WTC11 (cell line): ENCODE data around the gene BOC. TPM values are rescaled to one million over a fixed set of nuclear protein-coding genes. Genes with fewer than 3 reads are reported as not detected.

Experiments used
- ATAC-seq: fragments of 200-7000 bp; cut with Tn5 transposase; 2 replicates; pipeline ENCODE4 v1.10.0; 2021; ENCODE audit warnings: mild to moderate bottlenecking, moderate library complexity
- CTCF ChIA-PET: fragments of 300-600 bp; sonication (Branson Sonifier 250); formaldehyde crosslinking; loops from one replicate; lab custom pipeline; 2021; ENCODE audit warnings: antibody characterized with exemption; lab: Charles Lee
- POLR2A ChIA-PET: fragments of 350-600 bp; sonication (Branson Sonifier 250); formaldehyde crosslinking; loops from one replicate; lab custom pipeline; 2021; ENCODE audit warnings: antibody characterized with exemption; lab: Charles Lee
- DNase-seq: peaks from one replicate; pipeline ENCODE4 v3.0.0; 2021; ENCODE audit warnings: low spot score
- H3K27ac Mint-ChIP-seq: 2 replicates; pipeline ENCODE4 v1.8.0; 2021; ENCODE audit warnings: mixed read lengths
- H3K27me3 Mint-ChIP-seq: 2 replicates; pipeline ENCODE4 v1.8.0; 2021; ENCODE audit warnings: low read depth, mild to moderate bottlenecking, moderate library complexity, mixed read lengths
- H3K36me3 Mint-ChIP-seq: 2 replicates; pipeline ENCODE4 v1.8.0; 2021; ENCODE audit warnings: mixed read lengths
- H3K4me1 Mint-ChIP-seq: 2 replicates; pipeline ENCODE4 v1.8.0; 2022; ENCODE audit warnings: mixed read lengths
- H3K4me3 Mint-ChIP-seq: 2 replicates; pipeline ENCODE4 v1.8.0; 2021; ENCODE audit warnings: mild to moderate bottlenecking, moderate library complexity, mixed read lengths
- H3K9me3 Mint-ChIP-seq: 2 replicates; pipeline ENCODE4 v1.8.0; 2021; ENCODE audit warnings: mixed read lengths
- CBFB ChIP-seq: sonication (generic); formaldehyde crosslinking; IDR thresholded peaks from 2 replicates; pipeline ENCODE4 v1.8.1; 2022; ENCODE audit warnings: mild to moderate bottlenecking, low read depth, missing genetic modification reagents
- ETV6 ChIP-seq: sonication (generic); formaldehyde crosslinking; IDR thresholded peaks from 2 replicates; pipeline ENCODE4 v1.8.1; 2022; ENCODE audit warnings: mild to moderate bottlenecking, missing genetic modification reagents
- FOXJ3 ChIP-seq: sonication (generic); formaldehyde crosslinking; IDR thresholded peaks from 2 replicates; pipeline ENCODE4 v1.9.0; 2021; ENCODE audit warnings: missing genetic modification reagents, mild to moderate bottlenecking, borderline replicate concordance
- HMGA2 ChIP-seq: fragments of 250-450 bp; sonication (Bioruptor Pico); IDR thresholded peaks from 2 replicates; pipeline ENCODE4 v1.4.0; 2021; ENCODE audit warnings: mild to moderate bottlenecking, moderate library complexity
- NFE2L1 ChIP-seq: sonication (generic); formaldehyde crosslinking; IDR thresholded peaks from 2 replicates; pipeline ENCODE4 v1.8.1; 2023; ENCODE audit warnings: missing genetic modification reagents
- NR1H2 ChIP-seq: sonication (generic); formaldehyde crosslinking; IDR thresholded peaks from 2 replicates; pipeline ENCODE4 v1.9.0; 2021; ENCODE audit warnings: mild to moderate bottlenecking, moderate library complexity, missing genetic modification reagents
- PRDM15 ChIP-seq: sonication (generic); formaldehyde crosslinking; IDR thresholded peaks from 2 replicates; pipeline ENCODE4 v1.8.0; 2022; ENCODE audit warnings: missing genetic modification reagents
- SOX15 ChIP-seq: fragments of 250-450 bp; sonication (Bioruptor Pico); IDR thresholded peaks from 2 replicates; pipeline ENCODE4 v1.9.0; 2021; ENCODE audit warnings: mild to moderate bottlenecking
- SP1 ChIP-seq: sonication (generic); formaldehyde crosslinking; conservative IDR thresholded peaks from 2 replicates; pipeline ENCODE4 v1.8.1; 2022; ENCODE audit warnings: missing genetic modification reagents
- TP53 ChIP-seq: sonication (generic); formaldehyde crosslinking; IDR thresholded peaks from 2 replicates; pipeline ENCODE4 v1.8.1; 2023; ENCODE audit warnings: mild to moderate bottlenecking, missing genetic modification reagents
- ZBTB21 ChIP-seq: sonication (generic); formaldehyde crosslinking; IDR thresholded peaks from 2 replicates; pipeline ENCODE4 v1.8.1; 2023; ENCODE audit warnings: mild to moderate bottlenecking, missing genetic modification reagents, borderline replicate concordance
- ZNF138 ChIP-seq: sonication (generic); formaldehyde crosslinking; conservative IDR thresholded peaks from 2 replicates; pipeline ENCODE4 v1.8.1; 2022; ENCODE audit warnings: mild to moderate bottlenecking, moderate library complexity, missing genetic modification reagents
- ZNF532 ChIP-seq: fragments of 250-450 bp; sonication (Bioruptor Pico); IDR thresholded peaks from 2 replicates; pipeline ENCODE4 v1.9.0; 2021; ENCODE audit warnings: mild to moderate bottlenecking, borderline replicate concordance
- ZNF671 ChIP-seq: fragments of 250-450 bp; sonication (Bioruptor Pico); IDR thresholded peaks from 2 replicates; pipeline ENCODE4 v1.8.0; 2021; ENCODE audit warnings: mild to moderate bottlenecking
- total RNA-seq: library from RNA; stranded (reverse); gene quantifications from 3 replicates; pipeline ENCODE4 v1.2.3, GENCODE V29; 2021
- TF ChIP-seq, protein P1 (sequence below): sonication (generic); formaldehyde crosslinking; IDR thresholded peaks from 2 replicates; pipeline ENCODE4 v1.8.0; 2023; ENCODE audit warnings: mild to moderate bottlenecking, missing genetic modification reagents
- TF ChIP-seq, protein P2 (sequence below): fragments of 250-450 bp; sonication (Bioruptor Pico); IDR thresholded peaks from 2 replicates; pipeline ENCODE4 v1.9.0; 2021; ENCODE audit warnings: moderate library complexity, mild to moderate bottlenecking, inconsistent platforms, borderline replicate concordance
- TF ChIP-seq, protein P3 (sequence below): sonication (generic); formaldehyde crosslinking; IDR thresholded peaks from 2 replicates; pipeline ENCODE4 v1.8.1; 2022; ENCODE audit warnings: mild to moderate bottlenecking, moderate library complexity, missing genetic modification reagents

BOC gene
- total RNA-seq, 1 experiment from 2014 or later: 8.0 TPM

DNA sequence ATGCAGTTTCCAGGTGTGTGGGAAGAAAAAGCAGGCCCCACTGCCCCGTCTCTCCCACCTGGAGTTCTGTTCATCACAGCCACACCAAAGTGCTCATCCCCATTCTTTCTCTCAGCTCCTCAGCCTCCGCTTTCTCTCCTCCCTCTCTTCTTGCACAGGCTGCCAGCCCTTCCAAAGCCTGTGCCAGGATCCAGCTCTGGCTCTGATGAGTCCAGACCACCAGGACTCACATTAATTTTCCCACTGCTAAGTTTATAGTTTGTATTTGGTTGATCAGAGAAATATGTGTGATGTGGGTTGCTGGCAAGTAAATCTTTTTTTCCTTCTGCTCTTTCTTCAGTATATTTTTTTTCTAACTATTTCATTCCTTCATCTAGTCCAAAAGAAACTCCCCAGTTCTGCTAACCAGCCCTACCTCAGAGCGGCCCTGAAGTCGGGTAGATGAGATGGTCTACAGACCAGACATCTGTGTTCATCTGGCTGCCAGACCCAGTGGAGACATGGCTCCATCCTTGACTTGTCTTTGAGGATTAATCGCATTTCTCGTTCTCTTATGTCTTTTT, 49.8 kb downstream of the BOC start:
- no peaks in the 10 kb centered on the region for H3K36me3 Mint-ChIP-seq
- H3K4me3 Mint-ChIP-seq: no peak overlapping the region
- H3K4me1 Mint-ChIP-seq: peaks cover 42% of the 10 kb centered on the region
- no peaks in the 10 kb centered on the region for H3K27me3 Mint-ChIP-seq
- POLR2A ChIA-PET: interaction anchor here (0.7 kb wide), 1 partner anchor 12 kb away, joined by 4 read pairs; no protein-coding TSS in a partner anchor
- ATAC-seq (no peak), DNase-seq (no peak)
- H3K9me3 Mint-ChIP-seq: no peaks in the 10 kb centered on the region
- TF ChIP-seq ETV6 (CRISPR knock-in tag) (no peak), NR1H2 (CRISPR knock-in tag) (no peak), ZBTB21 (CRISPR knock-in tag) (no peak), ZNF138 (CRISPR knock-in tag) (no peak), PRDM15 (CRISPR knock-in tag) (no peak), FOXJ3 (CRISPR knock-in tag) (no peak), TP53 (no peak), SOX15 (CRISPR knock-in tag) (no peak), ZNF671 (CRISPR knock-in tag) (no peak), SP1 (no peak), NFE2L1 (no peak), CBFB (CRISPR knock-in tag) (no peak), HMGA2 (no peak), ZNF532 (CRISPR knock-in tag) (no peak)
- TF ChIP-seq, protein P1, sequence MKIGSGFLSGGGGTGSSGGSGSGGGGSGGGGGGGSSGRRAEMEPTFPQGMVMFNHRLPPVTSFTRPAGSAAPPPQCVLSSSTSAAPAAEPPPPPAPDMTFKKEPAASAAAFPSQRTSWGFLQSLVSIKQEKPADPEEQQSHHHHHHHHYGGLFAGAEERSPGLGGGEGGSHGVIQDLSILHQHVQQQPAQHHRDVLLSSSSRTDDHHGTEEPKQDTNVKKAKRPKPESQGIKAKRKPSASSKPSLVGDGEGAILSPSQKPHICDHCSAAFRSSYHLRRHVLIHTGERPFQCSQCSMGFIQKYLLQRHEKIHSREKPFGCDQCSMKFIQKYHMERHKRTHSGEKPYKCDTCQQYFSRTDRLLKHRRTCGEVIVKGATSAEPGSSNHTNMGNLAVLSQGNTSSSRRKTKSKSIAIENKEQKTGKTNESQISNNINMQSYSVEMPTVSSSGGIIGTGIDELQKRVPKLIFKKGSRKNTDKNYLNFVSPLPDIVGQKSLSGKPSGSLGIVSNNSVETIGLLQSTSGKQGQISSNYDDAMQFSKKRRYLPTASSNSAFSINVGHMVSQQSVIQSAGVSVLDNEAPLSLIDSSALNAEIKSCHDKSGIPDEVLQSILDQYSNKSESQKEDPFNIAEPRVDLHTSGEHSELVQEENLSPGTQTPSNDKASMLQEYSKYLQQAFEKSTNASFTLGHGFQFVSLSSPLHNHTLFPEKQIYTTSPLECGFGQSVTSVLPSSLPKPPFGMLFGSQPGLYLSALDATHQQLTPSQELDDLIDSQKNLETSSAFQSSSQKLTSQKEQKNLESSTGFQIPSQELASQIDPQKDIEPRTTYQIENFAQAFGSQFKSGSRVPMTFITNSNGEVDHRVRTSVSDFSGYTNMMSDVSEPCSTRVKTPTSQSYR (CRISPR knock-in tag): no peak
- TF ChIP-seq, protein P2, sequence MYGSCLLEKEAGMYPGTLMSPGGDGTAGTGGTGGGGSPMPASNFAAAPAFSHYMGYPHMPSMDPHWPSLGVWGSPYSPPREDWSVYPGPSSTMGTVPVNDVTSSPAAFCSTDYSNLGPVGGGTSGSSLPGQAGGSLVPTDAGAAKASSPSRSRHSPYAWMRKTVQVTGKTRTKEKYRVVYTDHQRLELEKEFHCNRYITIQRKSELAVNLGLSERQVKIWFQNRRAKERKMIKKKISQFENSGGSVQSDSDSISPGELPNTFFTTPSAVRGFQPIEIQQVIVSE (CRISPR knock-in tag): no peak
- TF ChIP-seq, protein P3, sequence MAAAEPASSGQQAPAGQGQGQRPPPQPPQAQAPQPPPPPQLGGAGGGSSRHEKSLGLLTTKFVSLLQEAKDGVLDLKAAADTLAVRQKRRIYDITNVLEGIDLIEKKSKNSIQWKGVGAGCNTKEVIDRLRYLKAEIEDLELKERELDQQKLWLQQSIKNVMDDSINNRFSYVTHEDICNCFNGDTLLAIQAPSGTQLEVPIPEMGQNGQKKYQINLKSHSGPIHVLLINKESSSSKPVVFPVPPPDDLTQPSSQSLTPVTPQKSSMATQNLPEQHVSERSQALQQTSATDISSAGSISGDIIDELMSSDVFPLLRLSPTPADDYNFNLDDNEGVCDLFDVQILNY (CRISPR knock-in tag): no peak
- CTCF ChIA-PET: no interaction called here
- H3K27ac Mint-ChIP-seq: no peak overlapping the region
